HK-2 (cell line): Measurements from ENCODE around the gene MEIS2.

ENCODE experiments used
- DNase-seq: peaks from one replicate; pipeline ENCODE4 v3.0.0-alpha.2; 2018; ENCODE audit not compliant: unreplicated experiment

Gene MEIS2

GRCh38 chr15:37041042-37041441, 59.3 kb downstream of the MEIS2 start:
- DNase-seq = no peak

DNA sequence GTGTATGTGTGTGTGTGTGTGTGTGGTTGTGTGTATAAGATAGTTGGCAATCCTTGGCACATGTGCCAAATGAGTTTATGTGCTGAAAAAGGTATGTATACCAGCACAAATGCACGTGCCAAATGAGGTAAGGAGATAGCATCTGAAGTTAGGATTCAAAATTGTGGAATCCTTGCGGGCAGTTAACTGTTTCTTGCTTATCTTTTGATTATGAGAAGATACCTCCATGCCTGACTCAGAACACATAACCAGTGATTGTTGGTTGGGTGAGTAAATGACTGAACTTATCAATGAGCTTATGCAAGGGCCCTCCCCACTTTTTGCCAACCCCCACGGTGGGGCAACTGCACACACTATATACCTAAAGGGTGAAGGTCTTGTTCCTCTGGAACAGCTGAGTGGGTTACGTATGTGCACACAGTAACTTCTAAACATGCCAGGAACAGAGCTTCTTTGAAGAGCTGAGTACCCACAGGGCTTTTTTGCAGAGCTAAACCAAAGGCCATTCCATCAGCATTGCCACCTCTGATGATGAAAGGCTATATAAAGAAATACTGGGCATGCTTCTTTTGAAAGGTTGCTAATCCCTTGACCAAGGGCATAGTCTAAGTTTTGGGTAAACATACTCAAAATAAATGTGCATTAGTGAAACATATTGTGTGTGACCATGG, 60.1 kb downstream of the MEIS2 start:
- no peak for DNase-seq

GRCh38 chr15:37038716-37039106, 61.6 kb downstream of the MEIS2 start:
- no peak for DNase-seq

DNA sequence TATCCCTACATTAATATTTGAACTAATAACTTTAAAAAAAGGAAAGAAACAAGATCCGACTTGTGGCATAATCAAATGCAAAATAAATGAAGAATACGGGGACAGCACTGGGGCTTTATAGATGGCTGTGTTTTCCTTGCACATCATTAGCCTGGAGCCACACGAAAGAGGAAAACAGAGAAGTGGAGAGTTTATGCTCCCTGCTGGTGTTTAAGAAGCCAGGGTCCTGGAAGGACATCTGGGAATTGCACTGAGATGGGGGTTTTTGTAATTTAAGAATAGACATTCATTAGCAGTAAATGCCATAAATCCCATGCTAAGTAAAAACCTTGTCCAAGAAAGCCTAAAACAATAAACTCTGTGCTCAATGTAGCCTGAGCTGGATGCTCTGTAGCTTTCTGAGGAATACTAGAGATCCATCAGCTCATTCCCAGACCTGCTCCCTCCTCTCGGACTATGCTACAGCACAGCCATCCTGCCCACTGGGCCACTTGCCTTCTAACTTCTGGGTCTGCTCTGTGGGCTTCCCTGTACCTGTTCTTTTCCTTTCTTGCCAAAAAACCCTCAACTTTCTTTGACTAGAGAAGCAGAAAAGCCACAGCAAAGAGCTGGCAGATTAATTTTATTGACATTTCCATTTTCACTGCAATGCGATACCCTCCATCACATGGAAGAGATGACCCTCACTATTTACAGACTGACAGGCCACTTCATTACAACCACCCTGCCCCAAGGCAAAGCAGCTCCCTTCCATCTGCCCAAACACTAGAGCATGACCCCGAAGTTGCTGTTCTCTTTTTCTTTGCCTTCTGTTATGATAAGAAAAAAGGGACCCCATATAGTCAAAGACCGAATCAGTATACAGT, 62.3 kb downstream of the MEIS2 start:
- no peak for DNase-seq

DNA sequence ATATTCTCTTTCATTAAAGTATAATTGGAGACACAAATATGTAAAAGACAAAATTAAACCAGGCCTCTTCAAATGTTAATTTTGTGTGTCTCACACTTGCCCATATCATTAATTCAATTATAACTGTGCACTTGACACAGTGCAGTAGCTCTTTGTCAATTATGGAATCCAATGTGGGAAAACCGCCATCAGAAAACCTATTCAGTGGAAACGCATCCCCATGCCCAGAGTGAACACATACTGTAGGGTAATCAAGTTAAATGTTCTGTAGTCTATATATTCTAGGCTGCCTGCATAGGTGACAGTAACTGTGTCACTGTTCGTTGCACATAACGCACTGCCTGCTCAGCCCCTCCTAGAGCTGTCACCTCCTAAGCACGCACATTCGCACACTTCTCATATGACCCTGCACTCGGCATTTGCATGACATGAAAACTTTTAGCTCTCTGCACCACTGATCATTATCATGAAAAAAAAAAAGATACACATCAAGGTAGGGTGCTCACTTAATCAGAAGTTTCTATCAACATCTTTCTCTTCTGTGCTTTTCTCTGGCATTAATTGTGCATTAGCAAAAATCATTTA, 63.2 kb downstream of the MEIS2 start:
- DNase-seq = no peak

GRCh38 chr15:37034835-37035748, 65.3 kb downstream of the MEIS2 start:
- DNase-seq = no peak

DNA sequence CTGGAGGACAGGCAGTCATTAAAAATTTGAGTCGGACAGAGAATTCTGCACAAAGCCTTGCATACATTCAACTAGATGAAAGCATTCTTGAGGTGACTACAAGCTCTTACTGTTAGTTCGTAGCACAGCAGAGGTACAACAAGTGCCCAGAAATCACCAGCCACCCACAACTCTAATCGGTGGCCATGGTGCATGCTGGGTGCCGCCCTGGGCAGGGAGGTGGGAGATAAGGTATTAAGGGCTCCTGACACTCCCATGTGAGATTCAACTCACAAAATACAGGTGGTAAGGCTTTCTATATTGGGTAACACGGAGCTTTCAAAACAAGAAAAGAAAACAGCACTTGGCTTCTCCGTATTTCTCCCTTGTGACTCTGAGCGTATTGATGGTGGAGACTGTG, 66.0 kb downstream of the MEIS2 start:
- no peak for DNase-seq

GRCh38 chr15:37032091-37032775, 68.1 kb downstream of the MEIS2 start:
- DNase-seq = no peak

- DNase-seq = no peak
Observed at GRCh38 chr15:37031198-37031597, 69.2 kb downstream of the MEIS2 start.

DNA sequence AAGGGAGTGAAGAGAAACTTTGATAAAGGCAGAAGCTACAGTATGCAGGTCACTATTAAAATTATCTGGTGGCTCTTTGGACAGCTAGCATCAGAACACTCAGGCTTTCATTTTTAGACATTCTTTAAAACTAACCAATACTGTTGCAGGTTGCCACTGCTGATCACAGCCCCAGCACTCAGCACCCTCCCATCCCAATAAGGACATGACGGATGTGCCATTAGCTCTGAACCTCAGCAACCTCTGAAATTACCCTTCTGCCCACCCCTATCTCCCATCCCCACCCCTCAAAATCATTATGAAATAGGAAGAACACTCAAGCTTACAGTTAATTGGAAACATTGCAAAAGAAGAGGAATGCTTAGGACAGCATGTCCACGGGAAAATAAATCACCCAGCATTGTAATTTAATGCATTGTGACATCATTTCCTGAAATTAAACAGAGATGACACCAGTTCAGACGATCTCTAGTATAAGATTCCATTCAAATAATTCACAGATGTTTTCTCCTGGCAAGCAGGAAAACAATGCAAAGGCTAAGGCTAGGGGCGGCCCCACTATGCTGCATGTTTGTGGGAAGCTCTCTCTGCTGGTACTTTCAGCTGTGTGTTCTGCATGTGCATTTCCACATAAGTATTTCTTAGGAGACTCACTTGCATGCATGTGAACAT, 71.6 kb downstream of the MEIS2 start:
- DNase-seq = no peak

DNA sequence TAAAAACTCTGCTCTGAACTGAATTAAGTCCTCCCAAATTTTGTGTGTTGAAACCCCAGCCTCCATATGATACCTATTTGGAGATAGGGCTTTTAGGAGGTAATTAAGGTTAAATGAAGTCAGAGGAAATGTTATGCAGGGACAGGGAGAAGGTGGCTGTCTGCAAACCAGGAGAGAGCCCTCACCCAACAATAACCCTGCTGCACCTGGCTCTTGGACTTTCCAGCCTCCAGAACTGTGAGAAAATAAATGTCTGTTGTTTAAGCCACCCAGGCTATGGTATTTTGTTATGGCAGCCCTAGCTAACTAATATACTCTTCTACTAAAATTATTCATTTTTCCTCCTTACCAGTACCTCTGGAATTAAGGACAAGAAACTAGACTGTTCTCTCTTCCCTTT, 79.5 kb downstream of the MEIS2 start:
- no peak for DNase-seq

- DNase-seq = no peak
Observed at GRCh38 chr15:37019479-37020433, 80.6 kb downstream of the MEIS2 start.

- DNase-seq = no peak
Observed at GRCh38 chr15:37017031-37017625, 83.2 kb downstream of the MEIS2 start.

DNA sequence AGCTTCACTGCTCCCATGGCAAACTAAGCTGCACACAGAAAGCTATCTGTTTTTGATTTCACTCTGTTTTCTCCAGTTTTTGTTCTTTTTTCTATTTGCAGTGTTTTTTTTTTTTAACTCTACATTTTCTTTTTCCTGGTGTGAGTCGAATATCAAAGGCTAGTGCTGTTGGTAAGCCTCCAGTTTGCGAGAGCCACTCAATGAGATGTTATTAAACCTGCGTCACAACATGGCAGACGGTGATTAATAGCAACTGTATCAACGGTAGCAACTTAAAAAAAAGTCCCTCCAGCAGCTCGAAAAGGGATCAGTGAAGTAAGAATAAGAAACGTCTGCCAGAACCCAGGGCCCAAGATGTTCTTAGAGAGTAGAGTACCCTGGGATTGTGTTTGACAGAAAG, 84.1 kb downstream of the MEIS2 start:
- DNase-seq = no peak

- DNase-seq = no peak
Observed at GRCh38 chr15:37015451-37015850, 84.9 kb downstream of the MEIS2 start.

GRCh38 chr15:37015035-37015434, 85.3 kb downstream of the MEIS2 start:
- no peak for DNase-seq

- no peak for DNase-seq
Observed at GRCh38 chr15:37014566-37014965, 85.8 kb downstream of the MEIS2 start.

GRCh38 chr15:37014137-37014536, 86.2 kb downstream of the MEIS2 start:
- no peak for DNase-seq

GRCh38 chr15:37010595-37010994, 89.8 kb downstream of the MEIS2 start:
- DNase-seq = no peak
